A673 (cell line): ENCODE data around the gene CATSPERZ.

ENCODE experiments used
- CTCF ChIP-seq: fragments of 300-800, 200-600 bp; sonication (generic); conservative IDR thresholded peaks from 2 replicates; pipeline ENCODE4 v1.5.1; 2017; ENCODE audit warnings: low read depth, mild to moderate bottlenecking, antibody characterized with exemption, low read length, moderate library complexity, mixed read lengths
- EZH2 ChIP-seq: fragments of 200-600 bp; sonication (generic); IDR thresholded peaks from 2 replicates; pipeline ENCODE4 v1.6.1; 2017; ENCODE audit warnings: borderline replicate concordance, low read depth, mild to moderate bottlenecking, mixed read lengths, antibody characterized with exemption, low read length; ENCODE audit not compliant: poor library complexity, severe bottlenecking

DNA sequence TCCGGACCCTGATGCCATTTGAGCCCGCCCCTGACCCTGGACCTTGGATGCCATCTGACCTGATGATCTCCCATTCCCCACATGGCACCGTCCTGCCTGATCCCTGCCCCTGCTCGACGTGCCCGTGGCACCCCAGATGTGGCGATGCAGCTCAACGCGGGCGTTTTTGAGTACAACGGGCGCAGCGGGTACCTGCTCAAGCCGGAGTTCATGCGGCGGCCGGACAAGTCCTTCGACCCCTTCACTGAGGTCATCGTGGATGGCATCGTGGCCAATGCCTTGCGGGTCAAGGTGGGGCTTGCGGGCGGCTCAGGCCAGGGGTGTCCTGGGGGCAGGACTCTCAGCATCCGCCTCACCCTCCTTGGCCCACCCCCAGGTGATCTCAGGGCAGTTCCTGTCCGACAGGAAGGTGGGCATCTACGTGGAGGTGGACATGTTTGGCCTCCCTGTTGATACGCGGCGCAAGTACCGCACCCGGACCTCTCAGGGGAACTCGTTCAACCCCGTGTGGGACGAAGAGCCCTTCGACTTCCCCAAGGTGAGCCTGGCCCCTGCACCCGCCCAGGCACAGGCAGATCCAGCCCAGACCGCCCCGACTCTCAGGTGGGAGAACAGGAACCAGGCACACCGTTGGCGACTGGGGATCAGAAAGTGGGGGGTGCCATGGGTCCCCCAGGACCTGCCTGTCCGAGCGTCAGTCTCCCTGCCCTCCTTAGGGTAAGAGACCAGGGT, 37.7 kb upstream of the CATSPERZ start:
- no peak for TF ChIP-seq CTCF
- no peak for TF ChIP-seq EZH2
